GM23338 (cell line): Measurements from ENCODE around the gene PNKP. TPM values are rescaled to one million over a fixed set of nuclear protein-coding genes. Genes with fewer than 3 reads are reported as not detected.

Source experiments
- ATAC-seq: fragments of 200-7000 bp; cut with Tn5 transposase; 3 replicates; pipeline ENCODE4 v1.9.1; 2020
- DNase-seq: peaks from one replicate; pipeline ENCODE4 v3.0.0-alpha.2; 2015; ENCODE audit warnings: low spot score
- H2AFZ ChIP-seq: fragments of 200-600 bp; sonication (generic); 2 replicates; pipeline ENCODE4 v1.8.0; 2016; ENCODE audit warnings: antibody characterized with exemption, mild to moderate bottlenecking, moderate library complexity
- H3F3A ChIP-seq: fragments of 200-600 bp; sonication (generic); replicated peaks from 2 replicates; pipeline ENCODE4 v1.8.0; 2017; ENCODE audit warnings: antibody characterized with exemption, mixed run types, low read depth
- H3K27ac ChIP-seq: fragments of 200-600 bp; sonication (generic); 2 replicates; pipeline ENCODE4 v1.6.1; 2016; ENCODE audit warnings: low read depth
- H3K27me3 ChIP-seq: fragments of 200-600 bp; sonication (generic); 2 replicates; pipeline ENCODE4 v1.8.0; 2016; ENCODE audit warnings: mild to moderate bottlenecking, mixed run types, moderate library complexity; ENCODE audit not compliant: insufficient read depth
- H3K36me3 ChIP-seq: fragments of 200-600 bp; sonication (generic); 2 replicates; pipeline ENCODE4 v1.8.0; 2016; ENCODE audit warnings: mild to moderate bottlenecking; ENCODE audit not compliant: insufficient read depth
- H3K4me1 ChIP-seq: fragments of 200-600 bp; sonication (generic); 2 replicates; pipeline ENCODE4 v1.8.0; 2016; ENCODE audit warnings: mild to moderate bottlenecking, moderate library complexity; ENCODE audit not compliant: insufficient read depth
- H3K4me2 ChIP-seq: fragments of 200-600 bp; sonication (generic); 2 replicates; pipeline ENCODE4 v1.7.1; 2017; ENCODE audit warnings: mixed run types
- H3K4me3 ChIP-seq: fragments of 200-600 bp; sonication (generic); 2 replicates; pipeline ENCODE4 v1.6.1; 2016; ENCODE audit warnings: mixed run types
- H3K79me2 ChIP-seq: fragments of 200-600 bp; sonication (generic); replicated peaks from 2 replicates; pipeline ENCODE4 v1.8.0; 2017; ENCODE audit warnings: mild to moderate bottlenecking; ENCODE audit not compliant: insufficient read depth
- H3K9me2 ChIP-seq: fragments of 200-600 bp; sonication (generic); 2 replicates; pipeline ENCODE4 v1.8.0; 2017; ENCODE audit not compliant: insufficient read depth
- H4K20me1 ChIP-seq: fragments of 200-600 bp; sonication (generic); replicated peaks from 2 replicates; pipeline ENCODE4 v1.8.0; 2017; ENCODE audit warnings: mild to moderate bottlenecking; ENCODE audit not compliant: insufficient read depth
- H3K27ac Mint-ChIP-seq: 2 replicates; pipeline ENCODE4 v1.8.0; 2020; ENCODE audit warnings: inconsistent platforms, mild to moderate bottlenecking, moderate library complexity, mixed read lengths
- H3K27me3 Mint-ChIP-seq: 3 replicates; pipeline ENCODE4 v1.8.0; 2022; ENCODE audit warnings: low read depth, mild to moderate bottlenecking, moderate library complexity, mixed read lengths, inconsistent platforms; ENCODE audit not compliant: insufficient read depth, poor library complexity
- H3K36me3 Mint-ChIP-seq: 3 replicates; pipeline ENCODE4 v1.8.0; 2021; ENCODE audit warnings: low read depth, mild to moderate bottlenecking, inconsistent platforms, moderate library complexity, mixed read lengths
- H3K4me1 Mint-ChIP-seq: 3 replicates; pipeline ENCODE4 v1.8.0; 2020; ENCODE audit warnings: mild to moderate bottlenecking, inconsistent platforms, mixed read lengths
- H3K4me3 Mint-ChIP-seq: 3 replicates; pipeline ENCODE4 v1.8.0; 2021; ENCODE audit warnings: moderate library complexity, mild to moderate bottlenecking, inconsistent platforms, mixed read lengths
- H3K9me3 Mint-ChIP-seq: 3 replicates; pipeline ENCODE4 v1.8.0; 2020; ENCODE audit warnings: moderate library complexity, mild to moderate bottlenecking, inconsistent platforms, mixed read lengths
- CREB1 ChIP-seq: fragments of 250-450 bp; sonication (Bioruptor Pico); IDR thresholded peaks from 2 replicates; pipeline ENCODE4 v1.5.0; 2020; ENCODE audit warnings: low read depth, mild to moderate bottlenecking, moderate library complexity
- CTCF ChIP-seq, 2 experiments: fragments of 200-600 bp in 1 of 2; sonication (generic) in 1 of 2; conservative IDR thresholded peaks; 2 replicates each; pipeline versions ENCODE4 v1.5.1 to v1.6.1; 2016 to 2017; ENCODE audit warnings: antibody characterized with exemption in 2 of 2, low read depth in 2 of 2, mild to moderate bottlenecking in 2 of 2, moderate library complexity in 1 of 2
- ETS1 ChIP-seq: IDR thresholded peaks from 2 replicates; pipeline ENCODE4 v1.6.1; 2016; ENCODE audit warnings: antibody characterized with exemption
- EZH2 ChIP-seq: fragments of 200-600 bp; sonication (generic); IDR thresholded peaks from one replicate; pipeline ENCODE4 v1.8.0; 2017; ENCODE audit warnings: antibody characterized with exemption, mild to moderate bottlenecking, low read depth; ENCODE audit not compliant: unreplicated experiment
- REST ChIP-seq: IDR thresholded peaks from one replicate; pipeline ENCODE4 v1.6.1; 2018; ENCODE audit warnings: antibody characterized with exemption; ENCODE audit not compliant: unreplicated experiment
- STAT1 ChIP-seq: IDR thresholded peaks from one replicate; pipeline ENCODE4 v1.6.1; 2016; ENCODE audit warnings: antibody characterized with exemption; ENCODE audit not compliant: unreplicated experiment
- ZNF114 ChIP-seq: fragments of 250-450 bp; sonication (Bioruptor Pico); IDR thresholded peaks from 2 replicates; pipeline ENCODE4 v1.5.0; 2020; ENCODE audit warnings: mild to moderate bottlenecking, moderate library complexity
- polyA plus RNA-seq: library from polyadenylated mRNA; unstranded; fragments of >200 nt; fragmentation: Nextera tagmentation; extraction: Ambion mirVana; gene quantifications from 2 replicates; pipeline ENCODE4 v1.2.1, GENCODE V29; 2016
- total RNA-seq: library from RNA; depleted of rRNA; stranded (reverse); fragments of >200 nt; shearing (Covaris generic); gene quantifications from 2 replicates; pipeline ENCODE4 v1.2.3, GENCODE V29; 2014

Gene PNKP
- total and polyA plus RNA-seq, 2 experiments from 2014 or later = 99.6 to 109 TPM

GRCh38 chr19:49877020-49877878 lies 9.9 kb upstream of the PNKP start, which contains the start of the genes AKT1S1 and TBC1D17:
Gene AKT1S1, minus strand, starts transcription at chr19:49877355. Its CDS starts 4,060 bp downstream, at chr19:49873295.
Gene TBC1D17, plus strand, starts transcription at chr19:49877702. Its CDS starts 22 bp downstream, at chr19:49877724.
- Mint-ChIP-seq H3K27ac (no peak within 1 kb of the TSS; the same call in 1 of the 2 replicates), H3K4me1 (peaks cover 26% of the 10 kb centered on the region), H3K27me3 (peaks cover 18% of the 10 kb centered on the region), H3K4me3 (no peak within 1 kb of the TSS), H3K36me3 (peaks cover 46% of the 10 kb centered on the region), H3K9me3 (no peaks in the 10 kb centered on the region; the same call in 2 of the 3 replicates)
- H2AFZ ChIP-seq = no peak within 1 kb of the TSS; the same call in 1 of the 2 replicates
- peaks cover 38% of the 10 kb centered on the region for H3K79me2 ChIP-seq
- peaks cover 16% of the 10 kb centered on the region; the same call in 1 of the 2 replicates for H3K4me1 ChIP-seq
- no peaks in the 10 kb centered on the region for H3K9me2 ChIP-seq
- H3K27ac ChIP-seq = peak within 1 kb of the TSS; percentile 99
- ATAC-seq = peak; percentile 65
- TF ChIP-seq ZNF114 (0 out of 2 replicates have a peak, but pooled peaks have one; percentile 24), CREB1 (CRISPR knock-in tag) (peak; percentile 96), ETS1 (peak; percentile 78), STAT1 (no peak), REST (no peak)
- peak within 1 kb of the TSS; percentile 63 for H3K4me3 ChIP-seq
- H3F3A ChIP-seq = peaks cover 17% of the 10 kb centered on the region; the same call in 1 of the 2 replicates
- peak; percentile 100 for DNase-seq
- H4K20me1 ChIP-seq = peaks cover 8% of the 10 kb centered on the region
- H3K36me3 ChIP-seq = peaks cover 25% of the 10 kb centered on the region
- no peaks in the 10 kb centered on the region for H3K27me3 ChIP-seq
- H3K4me2 ChIP-seq = peak within 1 kb of the TSS; percentile 95

- peaks cover 38% of the 10 kb centered on the region for H3K79me2 ChIP-seq
- DNase-seq (peak; percentile 98), ATAC-seq (peak; percentile 61)
- peaks cover 16% of the 10 kb centered on the region; the same call in 1 of the 2 replicates for H3K4me1 ChIP-seq
- peak overlapping the region; percentile 99 for H3K27ac ChIP-seq
- Mint-ChIP-seq H3K4me1 (peaks cover 27% of the 10 kb centered on the region), H3K9me3 (no peaks in the 10 kb centered on the region; the same call in 2 of the 3 replicates), H3K4me3 (no peak overlapping the region), H3K36me3 (peaks cover 44% of the 10 kb centered on the region), H3K27ac (no peak overlapping the region), H3K27me3 (peaks cover 17% of the 10 kb centered on the region)
- H3K4me3 ChIP-seq = peak overlapping the region; percentile 63
- peaks cover 24% of the 10 kb centered on the region; the same call in 1 of the 2 replicates for H3K36me3 ChIP-seq
- H3K4me2 ChIP-seq = peak overlapping the region; percentile 95
- peaks cover 8% of the 10 kb centered on the region for H4K20me1 ChIP-seq
- H2AFZ ChIP-seq = no peak overlapping the region; the same call in 1 of the 2 replicates
- no peaks in the 10 kb centered on the region for H3K9me2 ChIP-seq
- H3F3A ChIP-seq = peaks cover 21% of the 10 kb centered on the region; the same call in 1 of the 2 replicates
- no peaks in the 10 kb centered on the region for H3K27me3 ChIP-seq
- no peak for TF ChIP-seq CTCF (conservative IDR thresholded peaks at IDR 0.05; ENCODE audit: low read depth in 2 of 2)
- no peak for TF ChIP-seq STAT1
- no peak for TF ChIP-seq EZH2
Observed at GRCh38 chr19:49876422-49877019, 9.1 kb upstream of the PNKP start.
